GM19023 (cell line): ENCODE data around the gene EPHX1.
A peak's percentile ranks its signal among the peaks of the same experiment; 100 is the strongest.
"Not testable (repeated sequence)": the region's sequence is repeated elsewhere in the genome, so short reads cannot be mapped to it uniquely, and the experiment has no call there.

ENCODE experiments used
- ATAC-seq: cut with Tn5 transposase; IDR thresholded peaks from one replicate; pipeline ENCODE4 v1.9.1; 2021; ENCODE audit warnings: mild to moderate bottlenecking, moderate library complexity; ENCODE audit not compliant: unreplicated experiment

The EPHX1 gene

GRCh38 chr1:225879521-225880221 lies 69.7 kb downstream of the EPHX1 start:
- no peak for ATAC-seq

- ATAC-seq = no peak
Observed at GRCh38 chr1:225880222-225880588, 70.3 kb downstream of the EPHX1 start.

DNA sequence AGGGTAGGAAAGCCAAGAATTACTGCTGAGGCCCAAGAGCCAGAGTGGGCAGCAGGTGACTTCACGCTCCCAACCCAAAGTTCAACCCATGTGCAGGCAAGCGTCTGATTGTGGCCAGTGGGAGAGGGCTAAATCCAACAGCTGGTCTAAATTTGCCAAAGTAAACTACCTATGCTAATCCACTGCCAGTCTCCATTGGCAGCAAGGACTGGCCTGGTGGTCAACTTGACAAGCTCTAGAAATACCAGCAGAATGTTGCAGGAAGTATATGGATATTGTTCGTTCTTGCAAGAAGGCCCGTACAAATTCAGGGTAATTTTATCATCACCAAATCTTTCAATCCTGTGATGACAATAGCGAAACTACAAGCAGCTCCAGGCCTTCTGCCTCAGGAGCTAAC lies 70.7 kb downstream of the EPHX1 start:
- no peak for ATAC-seq

DNA sequence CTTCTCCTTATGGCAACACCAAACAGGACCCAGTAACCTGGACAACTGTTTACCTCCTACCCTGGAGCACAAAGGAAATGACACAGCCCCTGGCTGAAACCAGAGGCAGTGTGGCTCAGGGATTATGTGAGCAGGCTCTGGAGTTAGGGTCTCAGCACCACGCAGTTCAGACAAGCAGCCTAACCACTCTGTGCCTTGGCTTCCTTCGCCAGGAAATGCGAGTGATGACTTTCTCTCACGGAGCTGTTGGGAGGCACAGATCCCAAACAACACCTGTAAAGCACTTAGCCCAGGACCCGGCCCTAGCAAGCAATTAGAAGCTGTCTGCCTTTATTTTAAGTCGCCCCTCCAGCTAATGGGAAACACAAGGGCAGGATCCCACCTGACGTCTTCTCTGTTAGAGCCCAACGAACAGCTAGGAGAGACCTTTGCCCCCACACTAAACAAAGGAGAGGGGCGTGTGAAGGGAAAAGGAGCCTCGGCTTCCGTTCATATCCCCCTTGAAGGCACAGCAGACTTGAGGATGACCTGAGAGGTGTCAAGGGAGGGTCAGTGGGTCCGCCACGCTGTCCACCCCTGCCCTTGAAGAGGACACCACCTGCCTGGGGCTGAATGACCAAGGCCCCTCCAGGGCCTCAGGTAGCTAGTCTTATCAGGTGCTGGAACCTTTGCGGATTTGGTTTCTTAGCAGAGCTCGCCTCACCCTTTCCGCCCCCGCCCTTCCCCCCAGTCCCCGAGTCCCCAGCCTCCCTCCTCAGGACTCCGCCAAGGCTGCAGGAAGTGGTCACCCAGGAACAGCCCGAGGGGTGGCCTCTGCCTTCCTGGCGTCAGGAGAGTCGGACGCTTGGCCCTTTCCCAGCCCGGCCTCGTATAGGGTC lies 71.4 kb downstream of the EPHX1 start:
- peak; percentile 17 for ATAC-seq

GRCh38 chr1:225881959-225882693 lies 72.2 kb downstream of the EPHX1 start, which contains the start of gene TMEM63A:
TMEM63A (minus strand) TSS chr1:225882380; CDS start chr1:225877580, 4,800 bp downstream.
- ATAC-seq = peak; percentile 72

- peak; percentile 32 for ATAC-seq
Observed at GRCh38 chr1:225882694-225883615, 73.0 kb downstream of the EPHX1 start.

DNA sequence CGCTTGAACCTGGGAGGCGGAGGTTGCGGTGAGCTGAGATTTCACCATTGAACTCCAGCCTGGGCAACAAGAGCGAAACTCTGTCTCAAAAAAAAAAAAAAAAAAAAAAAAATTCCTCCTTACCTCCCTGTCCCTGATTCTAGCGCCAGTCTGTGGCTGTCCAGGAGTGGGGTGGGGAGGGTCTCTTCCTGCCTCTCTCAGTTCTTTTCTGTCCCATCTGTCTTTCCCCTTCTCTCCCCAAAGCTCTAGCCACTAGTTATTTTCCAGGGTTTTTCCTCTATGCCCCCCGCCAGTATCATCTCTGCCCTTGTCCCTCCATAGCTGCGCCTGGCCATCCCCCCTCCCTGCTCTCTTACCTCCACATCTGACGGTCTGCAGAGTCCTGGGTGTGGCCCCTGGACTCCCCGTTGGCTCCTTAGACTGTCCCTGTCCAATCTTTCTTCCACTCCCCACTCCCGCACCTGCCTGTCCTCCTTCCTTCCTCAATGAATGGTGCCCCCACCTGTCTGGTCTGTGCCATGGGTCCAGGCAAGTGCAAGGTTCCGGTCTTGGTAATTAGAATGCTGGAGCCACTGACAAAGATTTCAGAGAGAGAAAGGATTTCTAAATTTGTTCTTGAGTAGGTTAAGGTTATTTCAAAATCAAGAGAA lies 73.8 kb downstream of the EPHX1 start:
- ATAC-seq = no peak

DNA sequence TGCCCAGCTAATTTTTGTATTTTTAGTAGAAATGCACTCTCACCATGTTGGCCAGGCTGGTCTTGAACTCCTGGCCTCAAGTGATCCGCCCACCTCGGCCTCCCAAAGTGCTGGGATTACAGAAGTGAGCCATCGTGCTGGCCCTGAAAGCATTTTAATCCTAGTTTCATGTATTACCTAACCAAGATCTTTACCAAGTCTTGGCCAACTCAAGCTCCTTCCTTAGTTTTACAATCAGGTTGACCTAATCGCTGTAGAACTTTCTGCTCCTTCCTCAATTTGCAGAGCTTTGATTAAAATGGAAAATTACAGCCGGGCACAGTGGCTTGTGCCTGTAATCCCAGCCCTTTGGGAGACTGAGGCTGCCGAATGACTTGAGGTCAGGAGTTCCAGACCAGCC lies 75.4 kb downstream of the EPHX1 start:
- ATAC-seq = no peak

DNA sequence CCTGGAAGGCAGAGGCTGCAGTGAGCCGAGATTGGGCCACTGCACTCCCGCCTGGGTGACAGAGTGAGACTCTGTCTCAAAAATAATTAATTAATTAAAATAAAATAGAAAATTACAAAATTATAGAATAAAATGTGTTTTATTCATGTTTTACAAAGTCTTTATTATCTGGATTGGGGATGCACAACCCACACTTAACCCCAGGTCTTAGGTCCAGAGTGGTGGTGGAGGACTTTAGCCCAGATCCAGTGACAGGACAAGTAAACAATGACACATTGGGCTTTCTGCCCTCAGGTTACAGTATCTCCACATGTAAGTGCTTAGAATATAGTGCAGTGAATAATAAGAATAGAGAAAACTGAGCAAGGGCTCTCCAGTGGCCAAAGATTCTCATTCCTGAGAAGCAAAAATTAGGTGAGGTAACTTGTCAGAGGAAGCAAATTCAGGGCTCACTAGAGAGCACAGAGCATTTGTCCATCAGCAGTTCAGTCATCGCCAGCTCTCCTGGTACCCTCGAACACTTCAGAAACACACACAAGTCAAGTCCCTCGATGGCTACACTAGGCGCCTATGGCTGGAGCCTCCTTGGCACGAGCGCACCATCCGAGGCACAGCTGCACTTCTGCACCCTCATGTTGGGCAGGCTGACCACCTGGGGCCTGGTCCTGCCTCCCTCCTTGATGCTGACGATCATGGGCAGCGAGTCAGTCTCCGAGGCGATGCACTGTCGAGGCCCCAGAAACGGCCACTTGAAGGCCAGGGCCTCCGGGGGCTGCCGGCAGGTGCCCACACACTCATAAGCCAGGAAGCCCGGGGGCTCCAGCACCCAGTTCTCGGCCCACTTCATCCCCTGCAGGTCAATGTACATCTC lies 76.5 kb downstream of the EPHX1 start:
- no peak for ATAC-seq

- ATAC-seq = no peak
Observed at GRCh38 chr1:225887030-225887314, 77.0 kb downstream of the EPHX1 start.

DNA sequence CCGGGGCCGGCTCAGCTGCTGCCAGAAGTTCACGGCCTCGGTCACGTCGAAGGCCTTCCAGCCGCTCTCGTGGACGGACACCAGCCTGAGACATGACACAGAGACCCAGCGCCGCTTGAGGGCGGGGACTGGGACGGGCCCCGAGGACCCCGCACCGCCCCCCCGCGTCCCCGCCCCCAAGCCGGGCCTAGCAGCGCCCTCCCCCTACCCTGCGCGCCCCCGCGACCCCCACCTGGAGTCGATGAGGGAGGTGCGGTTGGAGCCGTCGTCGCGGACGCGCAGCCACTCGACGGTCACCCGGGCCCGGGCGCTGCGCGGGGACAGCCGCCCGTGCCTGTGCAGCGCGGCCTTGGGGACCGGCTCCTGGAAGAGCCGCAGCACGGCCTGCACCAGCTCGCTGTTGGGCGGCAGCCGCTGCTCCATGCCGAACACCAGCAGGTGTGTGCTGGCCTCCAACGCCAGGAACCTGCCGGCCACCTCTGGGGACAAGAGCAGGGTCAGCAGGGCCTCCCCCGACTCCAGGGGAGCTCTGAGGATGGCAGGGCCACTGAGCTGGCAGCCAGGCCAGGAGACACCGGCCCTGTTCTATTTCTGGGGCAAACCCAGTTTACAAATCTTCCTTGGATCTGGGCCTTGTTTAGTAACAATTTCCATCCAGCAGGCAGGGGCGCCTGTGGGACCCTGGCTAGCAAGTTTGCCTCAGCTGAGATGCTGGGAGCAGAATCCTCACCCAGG lies 77.8 kb downstream of the EPHX1 start:
- not testable (repeated sequence) for ATAC-seq

DNA sequence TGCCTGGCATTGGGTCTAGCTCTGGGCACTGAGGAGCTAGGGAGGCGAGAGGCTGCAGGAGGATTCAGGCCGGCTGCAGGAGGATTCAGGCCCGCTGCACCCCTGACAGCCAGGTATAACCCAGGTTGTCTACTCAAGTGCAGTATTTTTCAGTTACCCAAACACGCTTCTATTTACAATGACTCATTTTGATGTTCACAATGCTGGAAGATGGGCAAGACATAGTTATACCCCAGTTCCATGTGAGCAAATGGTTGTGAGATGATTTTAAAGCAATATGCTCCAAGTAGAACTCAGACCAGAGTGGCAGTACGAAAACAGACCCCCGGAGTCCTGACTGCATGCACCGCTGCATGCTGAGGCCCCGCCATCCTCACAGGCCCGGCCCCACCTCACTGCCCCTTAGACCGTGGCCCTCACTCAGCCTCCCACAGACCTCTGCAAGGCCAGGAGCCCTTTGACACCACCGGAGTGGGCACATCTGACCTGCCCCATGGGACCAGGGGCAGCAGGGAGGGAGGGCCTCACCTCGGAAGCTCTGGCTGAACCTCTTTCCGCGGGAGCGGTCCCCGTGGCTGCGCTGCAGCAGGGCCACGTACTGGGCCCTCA lies 78.5 kb downstream of the EPHX1 start:
- ATAC-seq = no peak

GRCh38 chr1:225888898-225889601 lies 79.1 kb downstream of the EPHX1 start, which contains the start of gene LEFTY1:
LEFTY1 (minus strand) TSS chr1:225889146; CDS start chr1:225889066, 80 bp downstream.
- ATAC-seq = no peak

DNA sequence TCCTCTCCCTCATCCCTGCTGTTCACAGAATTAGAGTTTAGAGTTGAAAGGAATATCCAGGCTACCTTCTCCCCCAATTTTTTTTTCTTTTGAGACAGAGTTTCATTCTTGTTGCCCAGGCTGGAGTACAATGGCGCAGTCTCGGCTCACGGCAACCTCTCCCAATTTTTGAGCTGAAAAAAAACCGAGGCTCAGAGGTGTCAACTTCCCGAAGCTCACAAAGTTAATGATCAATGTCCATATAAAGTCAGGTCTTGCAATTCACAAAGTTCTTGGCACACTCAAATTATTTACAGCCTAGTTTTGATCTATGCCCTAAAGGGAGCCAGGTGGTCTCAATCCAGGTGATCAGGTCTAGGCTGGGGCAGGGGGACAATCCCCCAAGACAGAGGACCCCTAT lies 79.8 kb downstream of the EPHX1 start:
- ATAC-seq = no peak

GRCh38 chr1:225890346-225891228 lies 80.7 kb downstream of the EPHX1 start:
- ATAC-seq = no peak

DNA sequence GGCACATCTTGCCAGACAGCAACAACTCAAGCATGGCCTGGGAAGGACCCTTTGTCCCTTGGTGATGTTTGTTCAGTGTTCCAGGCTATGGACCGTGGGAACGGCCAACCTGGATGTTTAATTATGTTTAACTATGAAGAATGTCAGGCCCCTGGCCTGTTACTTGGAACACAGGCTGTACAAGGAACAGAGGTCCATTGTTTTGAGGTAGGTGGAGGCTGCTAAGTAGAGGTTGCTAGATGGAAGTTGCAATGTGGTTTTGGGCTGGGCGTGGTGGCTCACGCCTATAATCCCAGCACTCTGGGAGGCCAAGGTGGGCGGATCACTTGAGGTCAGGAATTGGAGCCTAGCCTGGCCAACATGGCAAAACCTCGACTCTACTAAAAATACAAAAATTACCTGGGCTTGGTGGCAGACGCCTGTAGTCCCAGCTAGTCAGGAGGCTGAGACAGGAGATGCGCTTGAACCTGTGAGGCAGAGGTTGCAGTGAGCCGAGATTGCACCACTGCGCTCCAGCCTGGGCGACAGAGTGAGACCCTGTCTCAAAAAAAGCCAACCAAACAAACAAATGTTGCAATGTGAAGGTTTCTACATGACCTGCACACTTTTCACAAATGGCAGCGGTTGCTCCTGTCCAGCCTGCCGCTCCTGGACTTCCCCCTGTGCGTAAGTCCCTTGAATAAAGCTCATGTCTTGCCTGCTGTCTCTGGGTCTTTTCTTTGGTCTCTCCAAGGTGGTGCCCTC lies 81.5 kb downstream of the EPHX1 start:
- ATAC-seq = no peak
